HepG2 (cell line): Measurements from ENCODE around the gene GLTPD2. TPM values are rescaled to one million over a fixed set of nuclear protein-coding genes. Genes with fewer than 3 reads are reported as not detected.

Source experiments
- AGO1 ChIP-seq: fragments of 200-400 bp; formaldehyde crosslinking; IDR thresholded peaks from 2 replicates; pipeline ENCODE4 v1.6.1; 2017; ENCODE audit warnings: mild to moderate bottlenecking, low read depth, low read length, moderate library complexity; ENCODE audit not compliant: poor library complexity, severe bottlenecking
- ATAD3A ChIP-seq: sonication (generic); formaldehyde crosslinking; IDR thresholded peaks from 2 replicates; pipeline ENCODE4 v1.4.0; 2020; ENCODE audit warnings: missing genetic modification reagents
- HNRNPUL1 ChIP-seq: fragments of 200-400 bp; formaldehyde crosslinking; IDR thresholded peaks from 2 replicates; pipeline ENCODE4 v1.6.1; 2017; ENCODE audit warnings: low read depth, mild to moderate bottlenecking, low read length, moderate library complexity
- MED13 ChIP-seq: sonication (generic); formaldehyde crosslinking; IDR thresholded peaks from 2 replicates; pipeline ENCODE4 v1.5.0; 2020; ENCODE audit warnings: missing genetic modification reagents
- NKX3-1 ChIP-seq: sonication (generic); formaldehyde crosslinking; IDR thresholded peaks from 2 replicates; pipeline ENCODE4 v1.5.0; 2020; ENCODE audit warnings: missing genetic modification reagents
- RFXANK ChIP-seq: IDR thresholded peaks from 2 replicates; pipeline ENCODE4 v1.6.1; 2016
- SALL2 ChIP-seq: sonication (generic); formaldehyde crosslinking; IDR thresholded peaks from 2 replicates; pipeline ENCODE4 v1.8.1; 2023; ENCODE audit warnings: mild to moderate bottlenecking, missing genetic modification reagents, inconsistent platforms
- SNAPC2 ChIP-seq: sonication (generic); formaldehyde crosslinking; IDR thresholded peaks from 2 replicates; pipeline ENCODE4 v1.8.1; 2022; ENCODE audit warnings: mild to moderate bottlenecking, missing genetic modification reagents
- ZNF136 ChIP-seq: sonication (generic); formaldehyde crosslinking; IDR thresholded peaks from 2 replicates; pipeline ENCODE4 v1.8.1; 2022; ENCODE audit warnings: low read depth, mild to moderate bottlenecking, moderate library complexity, missing genetic modification reagents
- ZNF607 ChIP-seq: sonication (generic); formaldehyde crosslinking; IDR thresholded peaks from 2 replicates; pipeline ENCODE4 v1.5.1; 2020; ENCODE audit warnings: missing genetic modification reagents, mild to moderate bottlenecking, borderline replicate concordance
- ZNF703 ChIP-seq: sonication (generic); formaldehyde crosslinking; IDR thresholded peaks from 2 replicates; pipeline ENCODE4 v1.5.1; 2020; ENCODE audit warnings: missing genetic modification reagents, mild to moderate bottlenecking, moderate library complexity, borderline replicate concordance
- polyA plus RNA-seq, 8 experiments: library from polyadenylated mRNA; depleted of rRNA in 3 of 8; stranded (reverse) in 7 of 8; unstranded in 1 of 8; fragments of >200 nt; fragmentation: Illumina TruSeq in 4 of 8; extraction: Trizol in 4 of 8; gene quantifications; 2 replicates each; pipeline versions ENCODE4 v1.2.1 to v1.2.3, GENCODE V29; 2011 to 2016; ENCODE audit warnings: low read depth in 4 of 8, missing spikeins in 1 of 8, mixed read lengths in 1 of 8; ENCODE audit not compliant: insufficient read depth in 1 of 8
- total RNA-seq, 5 experiments: library from RNA; depleted of rRNA; stranded (reverse); fragments of >200 nt; fragmentation: Illumina TruSeq; extraction: Trizol; gene quantifications; 2 replicates each; pipeline ENCODE4 v1.2.3, GENCODE V29; 2016; ENCODE audit warnings: low read depth in 1 of 5
- TF ChIP-seq, protein P1 (sequence below), 2 experiments: IDR thresholded peaks; 2 replicates each; pipeline ENCODE4 v1.6.1; 2011 to 2012; ENCODE audit warnings: low read length in 2 of 2, borderline replicate concordance in 1 of 2, low read depth in 1 of 2, mild to moderate bottlenecking in 1 of 2, moderate library complexity in 1 of 2
- TF ChIP-seq, protein P2 (sequence below): IDR thresholded peaks from 2 replicates; pipeline ENCODE4 v1.6.1; 2016; ENCODE audit warnings: missing compliant biosample characterization, missing genetic modification reagents, borderline replicate concordance
- TF ChIP-seq, protein P3 (sequence below): sonication (generic); formaldehyde crosslinking; IDR thresholded peaks from 2 replicates; pipeline ENCODE4 v1.8.0; 2022; ENCODE audit warnings: mild to moderate bottlenecking, missing genetic modification reagents, moderate library complexity
- TF ChIP-seq, protein P4 (sequence below): IDR thresholded peaks from 2 replicates; pipeline ENCODE4 v1.6.1; 2018; ENCODE audit warnings: missing genetic modification reagents, mild to moderate bottlenecking, missing compliant biosample characterization
- TF ChIP-seq, protein P5 (sequence below): sonication (generic); formaldehyde crosslinking; IDR thresholded peaks from 2 replicates; pipeline ENCODE4 v1.4.0; 2020; ENCODE audit warnings: missing genetic modification reagents, borderline replicate concordance

GLTPD2 gene
- total and polyA plus RNA-seq, 2 of the 13 experiments (the other 11 are each of a cell fraction or from before 2014, with no cell fraction given) = 7.5 to 12.9 TPM

DNA sequence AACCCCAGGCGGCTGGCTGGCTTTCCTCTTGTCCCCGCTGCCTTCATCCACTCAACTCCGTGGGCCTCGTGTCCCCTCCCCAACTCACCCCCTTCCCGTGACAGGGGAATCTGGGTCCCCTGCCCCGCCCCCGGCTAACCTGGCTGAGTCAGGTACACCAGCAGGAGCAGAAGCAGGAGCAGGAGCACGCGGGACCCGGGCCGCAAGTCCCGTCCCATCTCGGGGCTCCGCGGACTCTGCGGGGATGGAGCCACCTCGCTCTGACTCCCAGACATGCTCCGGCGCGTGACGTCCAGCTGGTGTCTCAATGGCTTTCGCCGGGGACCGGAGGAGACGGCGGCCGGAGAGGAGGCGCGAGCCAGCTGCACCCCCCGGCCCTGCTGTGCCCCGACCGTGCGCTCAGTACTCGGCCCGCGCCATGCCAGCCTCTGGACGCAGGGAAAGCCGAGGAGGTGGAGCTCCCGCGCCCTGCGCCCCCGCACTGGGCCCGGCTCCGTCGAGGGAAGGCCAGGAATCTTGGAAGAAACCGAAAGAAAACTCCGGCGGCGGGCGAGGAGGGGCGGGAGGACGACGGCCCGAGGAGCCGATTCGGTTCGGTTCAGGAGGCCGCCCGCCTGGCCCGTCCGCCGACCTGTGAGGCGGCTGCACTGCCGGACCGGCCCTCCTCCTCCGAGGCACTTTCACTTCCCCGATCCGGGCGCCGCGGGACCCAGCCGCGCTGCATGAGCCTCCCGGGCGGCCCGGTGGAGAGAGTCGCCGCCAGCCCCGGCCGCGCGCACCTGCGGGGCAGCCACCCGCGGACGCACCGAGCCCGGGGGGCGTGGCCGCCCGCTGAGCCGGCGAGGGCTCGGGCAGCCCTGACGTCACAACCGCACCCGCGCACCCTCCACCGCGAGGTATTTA is 49.4 kb upstream of the GLTPD2 start, which contains the start of the genes CXCL16 and ZMYND15 (continued):
- TF ChIP-seq ZNF703 (CRISPR knock-in tag) = no peak
- TF ChIP-seq, protein P1, sequence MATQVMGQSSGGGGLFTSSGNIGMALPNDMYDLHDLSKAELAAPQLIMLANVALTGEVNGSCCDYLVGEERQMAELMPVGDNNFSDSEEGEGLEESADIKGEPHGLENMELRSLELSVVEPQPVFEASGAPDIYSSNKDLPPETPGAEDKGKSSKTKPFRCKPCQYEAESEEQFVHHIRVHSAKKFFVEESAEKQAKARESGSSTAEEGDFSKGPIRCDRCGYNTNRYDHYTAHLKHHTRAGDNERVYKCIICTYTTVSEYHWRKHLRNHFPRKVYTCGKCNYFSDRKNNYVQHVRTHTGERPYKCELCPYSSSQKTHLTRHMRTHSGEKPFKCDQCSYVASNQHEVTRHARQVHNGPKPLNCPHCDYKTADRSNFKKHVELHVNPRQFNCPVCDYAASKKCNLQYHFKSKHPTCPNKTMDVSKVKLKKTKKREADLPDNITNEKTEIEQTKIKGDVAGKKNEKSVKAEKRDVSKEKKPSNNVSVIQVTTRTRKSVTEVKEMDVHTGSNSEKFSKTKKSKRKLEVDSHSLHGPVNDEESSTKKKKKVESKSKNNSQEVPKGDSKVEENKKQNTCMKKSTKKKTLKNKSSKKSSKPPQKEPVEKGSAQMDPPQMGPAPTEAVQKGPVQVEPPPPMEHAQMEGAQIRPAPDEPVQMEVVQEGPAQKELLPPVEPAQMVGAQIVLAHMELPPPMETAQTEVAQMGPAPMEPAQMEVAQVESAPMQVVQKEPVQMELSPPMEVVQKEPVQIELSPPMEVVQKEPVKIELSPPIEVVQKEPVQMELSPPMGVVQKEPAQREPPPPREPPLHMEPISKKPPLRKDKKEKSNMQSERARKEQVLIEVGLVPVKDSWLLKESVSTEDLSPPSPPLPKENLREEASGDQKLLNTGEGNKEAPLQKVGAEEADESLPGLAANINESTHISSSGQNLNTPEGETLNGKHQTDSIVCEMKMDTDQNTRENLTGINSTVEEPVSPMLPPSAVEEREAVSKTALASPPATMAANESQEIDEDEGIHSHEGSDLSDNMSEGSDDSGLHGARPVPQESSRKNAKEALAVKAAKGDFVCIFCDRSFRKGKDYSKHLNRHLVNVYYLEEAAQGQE (IDR thresholded peaks at IDR 0.05; ENCODE audit: borderline replicate concordance in 1 of 2, low read depth in 1 of 2, low read length in 2 of 2) = no peak
- TF ChIP-seq HNRNPUL1 = no peak
- no peak for TF ChIP-seq RFXANK (CRISPR knock-in tag)
- TF ChIP-seq, protein P2, sequence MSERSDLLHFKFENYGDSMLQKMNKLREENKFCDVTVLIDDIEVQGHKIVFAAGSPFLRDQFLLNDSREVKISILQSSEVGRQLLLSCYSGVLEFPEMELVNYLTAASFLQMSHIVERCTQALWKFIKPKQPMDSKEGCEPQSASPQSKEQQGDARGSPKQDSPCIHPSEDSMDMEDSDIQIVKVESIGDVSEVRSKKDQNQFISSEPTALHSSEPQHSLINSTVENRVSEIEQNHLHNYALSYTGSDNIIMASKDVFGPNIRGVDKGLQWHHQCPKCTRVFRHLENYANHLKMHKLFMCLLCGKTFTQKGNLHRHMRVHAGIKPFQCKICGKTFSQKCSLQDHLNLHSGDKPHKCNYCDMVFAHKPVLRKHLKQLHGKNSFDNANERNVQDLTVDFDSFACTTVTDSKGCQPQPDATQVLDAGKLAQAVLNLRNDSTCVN (CRISPR knock-in tag) = no peak
- peak; percentile 59 for TF ChIP-seq AGO1
- no peak for TF ChIP-seq SNAPC2 (CRISPR knock-in tag)
- no peak for TF ChIP-seq MED13
- TF ChIP-seq, protein P3, sequence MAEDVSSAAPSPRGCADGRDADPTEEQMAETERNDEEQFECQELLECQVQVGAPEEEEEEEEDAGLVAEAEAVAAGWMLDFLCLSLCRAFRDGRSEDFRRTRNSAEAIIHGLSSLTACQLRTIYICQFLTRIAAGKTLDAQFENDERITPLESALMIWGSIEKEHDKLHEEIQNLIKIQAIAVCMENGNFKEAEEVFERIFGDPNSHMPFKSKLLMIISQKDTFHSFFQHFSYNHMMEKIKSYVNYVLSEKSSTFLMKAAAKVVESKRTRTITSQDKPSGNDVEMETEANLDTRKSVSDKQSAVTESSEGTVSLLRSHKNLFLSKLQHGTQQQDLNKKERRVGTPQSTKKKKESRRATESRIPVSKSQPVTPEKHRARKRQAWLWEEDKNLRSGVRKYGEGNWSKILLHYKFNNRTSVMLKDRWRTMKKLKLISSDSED (CRISPR knock-in tag) = no peak
- no peak for TF ChIP-seq ZNF607 (CRISPR knock-in tag)
- no peak for TF ChIP-seq ZNF136
- TF ChIP-seq SALL2 (CRISPR knock-in tag) = peak; percentile 49; the same call in 1 of the 2 replicates
- TF ChIP-seq, protein P4, sequence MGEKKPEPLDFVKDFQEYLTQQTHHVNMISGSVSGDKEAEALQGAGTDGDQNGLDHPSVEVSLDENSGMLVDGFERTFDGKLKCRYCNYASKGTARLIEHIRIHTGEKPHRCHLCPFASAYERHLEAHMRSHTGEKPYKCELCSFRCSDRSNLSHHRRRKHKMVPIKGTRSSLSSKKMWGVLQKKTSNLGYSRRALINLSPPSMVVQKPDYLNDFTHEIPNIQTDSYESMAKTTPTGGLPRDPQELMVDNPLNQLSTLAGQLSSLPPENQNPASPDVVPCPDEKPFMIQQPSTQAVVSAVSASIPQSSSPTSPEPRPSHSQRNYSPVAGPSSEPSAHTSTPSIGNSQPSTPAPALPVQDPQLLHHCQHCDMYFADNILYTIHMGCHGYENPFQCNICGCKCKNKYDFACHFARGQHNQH (CRISPR knock-in tag) = no peak
- no peak for TF ChIP-seq NKX3-1 (CRISPR knock-in tag)
- TF ChIP-seq, protein P5, sequence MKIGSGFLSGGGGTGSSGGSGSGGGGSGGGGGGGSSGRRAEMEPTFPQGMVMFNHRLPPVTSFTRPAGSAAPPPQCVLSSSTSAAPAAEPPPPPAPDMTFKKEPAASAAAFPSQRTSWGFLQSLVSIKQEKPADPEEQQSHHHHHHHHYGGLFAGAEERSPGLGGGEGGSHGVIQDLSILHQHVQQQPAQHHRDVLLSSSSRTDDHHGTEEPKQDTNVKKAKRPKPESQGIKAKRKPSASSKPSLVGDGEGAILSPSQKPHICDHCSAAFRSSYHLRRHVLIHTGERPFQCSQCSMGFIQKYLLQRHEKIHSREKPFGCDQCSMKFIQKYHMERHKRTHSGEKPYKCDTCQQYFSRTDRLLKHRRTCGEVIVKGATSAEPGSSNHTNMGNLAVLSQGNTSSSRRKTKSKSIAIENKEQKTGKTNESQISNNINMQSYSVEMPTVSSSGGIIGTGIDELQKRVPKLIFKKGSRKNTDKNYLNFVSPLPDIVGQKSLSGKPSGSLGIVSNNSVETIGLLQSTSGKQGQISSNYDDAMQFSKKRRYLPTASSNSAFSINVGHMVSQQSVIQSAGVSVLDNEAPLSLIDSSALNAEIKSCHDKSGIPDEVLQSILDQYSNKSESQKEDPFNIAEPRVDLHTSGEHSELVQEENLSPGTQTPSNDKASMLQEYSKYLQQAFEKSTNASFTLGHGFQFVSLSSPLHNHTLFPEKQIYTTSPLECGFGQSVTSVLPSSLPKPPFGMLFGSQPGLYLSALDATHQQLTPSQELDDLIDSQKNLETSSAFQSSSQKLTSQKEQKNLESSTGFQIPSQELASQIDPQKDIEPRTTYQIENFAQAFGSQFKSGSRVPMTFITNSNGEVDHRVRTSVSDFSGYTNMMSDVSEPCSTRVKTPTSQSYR = no peak
- TF ChIP-seq ATAD3A (CRISPR knock-in tag) = no peak
